CD4-positive, alpha-beta T cell treated with Interleukin-2 at 100 ng/mL for 4 hours (primary cell): Measurements from ENCODE around the gene KCTD13.
A peak's percentile ranks its signal among the peaks of the same experiment; 100 is the strongest.
"Not testable (repeated sequence)": the region's sequence is repeated elsewhere in the genome, so short reads cannot be mapped to it uniquely, and the experiment has no call there.

Experiments used
- DNase-seq: peaks from one replicate; pipeline ENCODE4 v3.0.0-alpha.2; 2020; ENCODE audit warnings: low spot score

The KCTD13 gene

GRCh38 chr16:29877266-29877961 is 48.6 kb downstream of the KCTD13 start:
- DNase-seq: peak; percentile 28

DNA sequence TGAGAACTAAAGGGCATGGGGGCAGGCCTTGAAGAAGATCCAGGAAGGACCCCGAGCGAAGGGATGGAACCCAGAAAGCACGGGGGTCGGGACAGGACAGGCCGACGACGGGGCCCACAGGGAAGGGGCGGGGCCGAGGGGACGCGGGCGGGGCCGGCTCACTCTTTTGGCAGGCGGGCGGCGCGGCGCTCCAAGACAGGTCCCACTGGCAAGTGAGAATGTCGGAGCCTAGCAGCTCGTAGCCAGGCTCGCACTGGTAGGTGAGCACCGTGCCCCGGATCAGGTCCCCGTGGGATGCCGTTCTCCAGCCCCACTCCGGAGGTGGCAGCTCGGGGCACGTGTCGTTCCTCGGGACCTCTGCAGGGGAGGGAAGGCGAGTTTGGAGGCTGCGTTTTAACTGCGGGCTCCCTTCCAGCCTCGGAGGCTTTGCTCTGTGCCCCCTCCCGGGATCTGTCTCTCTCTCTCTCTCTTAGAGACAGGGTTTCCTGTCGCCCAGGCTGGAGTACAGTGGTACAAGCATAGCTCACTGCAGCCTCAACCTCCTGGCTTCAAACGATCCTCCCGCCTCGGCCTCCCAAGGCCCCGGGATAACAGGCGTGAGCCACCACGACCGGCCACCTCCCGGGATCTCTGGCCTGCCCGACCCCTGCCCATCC is 49.3 kb downstream of the KCTD13 start:
- peak; percentile 15 for DNase-seq

DNA sequence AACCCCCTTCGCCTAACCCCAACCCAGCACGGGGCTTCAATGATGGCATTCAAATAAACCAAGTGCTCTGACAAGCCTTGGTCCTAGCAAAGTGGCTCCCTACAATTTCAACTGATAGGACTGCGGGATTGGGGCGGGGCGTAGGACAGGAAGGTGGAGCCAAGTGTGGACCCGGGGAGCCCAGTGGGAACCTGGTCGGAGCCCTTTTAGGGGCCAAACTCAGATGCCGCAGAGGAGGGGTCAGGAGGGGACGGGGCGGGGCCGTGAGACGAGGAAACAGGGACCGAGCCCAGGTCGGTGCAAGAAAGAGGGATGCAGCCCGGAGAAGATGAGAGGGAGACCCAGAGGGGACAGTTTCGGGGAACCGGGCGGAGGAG is 49.8 kb downstream of the KCTD13 start:
- DNase-seq: no peak

DNA sequence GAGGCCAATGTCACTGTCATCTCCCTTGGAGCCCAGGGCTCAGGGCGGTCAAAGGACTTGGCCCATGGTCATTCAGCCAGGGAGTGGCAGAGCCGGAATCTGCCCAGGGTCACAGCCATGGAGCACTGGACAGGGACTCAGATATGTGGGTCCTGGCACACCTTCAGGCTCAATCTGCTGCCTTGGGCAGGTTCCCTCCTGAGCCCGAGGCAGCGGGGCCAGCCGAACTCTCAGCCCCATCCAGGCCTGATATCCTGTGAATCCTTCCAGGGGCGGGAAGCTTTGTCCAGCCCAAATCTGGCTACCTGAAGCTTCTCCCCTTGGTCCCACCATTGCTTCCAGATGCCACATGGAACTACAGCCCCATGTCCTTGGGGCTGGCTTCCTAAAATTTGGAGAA is 50.8 kb downstream of the KCTD13 start:
- no peak for DNase-seq

DNA sequence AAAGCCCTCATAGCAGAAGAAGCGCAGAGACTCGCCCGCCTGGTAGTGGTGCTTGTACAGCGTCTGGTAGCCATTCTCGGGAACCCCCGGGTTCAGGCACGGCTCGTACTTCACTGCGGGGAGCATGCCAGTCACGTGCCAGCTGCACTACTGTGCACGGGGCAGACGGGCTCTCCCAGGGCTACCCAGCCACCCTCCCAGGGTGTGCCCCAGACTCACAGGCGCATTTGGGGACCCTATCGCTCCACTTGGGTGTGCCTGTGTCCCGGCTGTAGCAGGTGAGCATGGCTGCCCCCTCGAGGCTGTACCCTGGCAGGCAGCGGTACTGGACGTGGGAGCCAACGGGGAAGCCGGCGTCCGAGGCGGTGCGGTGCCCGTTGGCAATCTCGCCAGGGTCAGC is 52.7 kb downstream of the KCTD13 start:
- DNase-seq: no peak

DNA sequence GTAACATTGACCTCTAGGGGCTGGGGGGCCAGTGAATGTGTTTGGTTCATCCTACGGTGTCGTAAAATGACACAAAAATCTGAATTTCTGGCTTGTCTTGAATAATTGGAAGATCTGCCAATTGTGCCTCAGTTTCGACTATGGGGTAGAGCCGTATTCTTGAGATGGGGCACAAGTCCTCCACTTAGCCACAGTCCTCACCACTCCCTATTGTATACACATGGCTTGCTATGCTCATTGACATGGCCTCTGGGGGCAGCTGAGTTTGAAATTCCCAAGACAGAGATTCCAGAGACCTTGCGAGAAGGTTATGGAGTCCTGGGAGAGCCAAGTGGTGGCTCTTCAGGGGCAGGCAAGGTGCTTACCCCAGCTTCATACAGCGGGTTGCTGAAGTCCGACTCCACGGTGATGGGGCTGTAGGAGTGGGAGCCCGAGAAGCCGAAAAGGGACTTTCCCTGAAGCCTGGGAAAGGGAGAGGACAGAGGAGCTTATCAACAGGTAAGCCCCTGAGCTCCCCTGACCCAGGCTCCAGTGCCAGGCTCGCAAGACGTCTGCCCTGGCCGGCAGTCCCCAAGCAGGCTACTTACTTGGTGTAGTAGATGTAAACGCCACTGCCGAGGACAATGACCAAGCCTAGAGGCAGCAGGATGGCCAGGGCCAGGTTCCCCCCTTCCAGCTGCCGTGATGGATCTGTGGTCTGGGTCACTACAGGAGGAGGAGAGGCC is 54.0 kb downstream of the KCTD13 start:
- no peak for DNase-seq

DNA sequence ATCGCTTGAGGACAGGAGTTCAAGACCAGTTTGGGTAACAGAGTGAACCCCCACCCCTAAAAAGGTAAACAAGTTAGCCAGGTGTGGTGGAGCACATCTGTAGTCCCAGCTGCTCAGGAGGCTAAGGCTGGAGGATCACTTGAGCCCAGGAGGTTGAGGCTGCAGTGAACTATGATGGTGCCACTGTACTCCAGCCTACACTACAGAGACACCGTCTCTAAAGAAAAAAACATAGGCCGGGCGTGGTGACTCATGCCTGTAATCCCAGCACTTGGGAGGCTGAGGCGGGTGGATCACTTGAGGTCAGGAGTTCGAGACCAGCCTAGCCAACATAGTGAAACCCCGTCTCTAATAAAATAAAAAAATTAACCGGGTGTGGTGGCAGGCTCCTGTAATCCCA is 57.0 kb downstream of the KCTD13 start:
- DNase-seq: not testable (repeated sequence)

- no peak for DNase-seq
Observed at GRCh38 chr16:29868396-29869009, 57.5 kb downstream of the KCTD13 start.

DNA sequence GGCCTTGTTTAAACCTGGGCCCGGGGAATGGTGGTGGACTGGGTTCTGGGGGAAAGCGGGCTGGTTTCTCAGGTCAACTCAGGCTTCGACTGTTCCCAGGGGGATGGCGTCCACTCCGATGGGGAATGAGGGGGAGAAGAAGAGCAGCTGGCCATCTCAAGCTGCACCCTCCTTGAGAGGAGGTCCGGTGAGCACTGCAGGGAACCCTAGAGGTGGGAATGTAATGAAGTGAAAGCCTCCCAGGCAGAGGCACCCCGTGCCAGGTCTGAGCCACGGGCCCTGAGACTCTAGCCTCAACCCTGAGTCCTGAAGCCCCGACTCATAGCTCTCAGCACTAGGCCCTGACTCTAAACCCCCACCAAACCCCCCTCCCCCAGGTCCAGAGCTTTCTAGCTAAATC is 61.8 kb downstream of the KCTD13 start:
- DNase-seq: no peak

DNA sequence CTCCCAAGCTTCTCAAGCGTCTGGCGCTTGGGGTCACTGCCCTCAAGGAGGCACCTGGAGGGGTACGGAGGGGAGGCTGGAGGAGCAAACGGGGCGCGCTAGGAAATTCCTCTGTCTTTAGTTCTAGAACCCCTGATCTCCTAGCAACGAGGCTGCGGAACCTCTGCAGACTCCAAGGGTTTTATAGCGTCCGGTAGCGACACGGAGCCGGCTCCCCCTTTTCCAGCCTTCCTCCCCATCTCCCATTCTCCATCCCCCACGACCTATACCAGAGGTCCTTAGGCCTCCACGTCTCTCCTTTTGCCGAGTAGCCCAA is 62.4 kb downstream of the KCTD13 start:
- DNase-seq: no peak

- DNase-seq: peak; percentile 96
Observed at GRCh38 chr16:29862884-29863668, 63.0 kb downstream of the KCTD13 start, which contains the start of gene CDIPT. Gene CDIPT, minus strand, starts transcription at chr16:29863226. Its CDS starts 369 bp downstream, at chr16:29862857.

- no peak for DNase-seq
Observed at GRCh38 chr16:29862383-29862883, 63.6 kb downstream of the KCTD13 start.

DNA sequence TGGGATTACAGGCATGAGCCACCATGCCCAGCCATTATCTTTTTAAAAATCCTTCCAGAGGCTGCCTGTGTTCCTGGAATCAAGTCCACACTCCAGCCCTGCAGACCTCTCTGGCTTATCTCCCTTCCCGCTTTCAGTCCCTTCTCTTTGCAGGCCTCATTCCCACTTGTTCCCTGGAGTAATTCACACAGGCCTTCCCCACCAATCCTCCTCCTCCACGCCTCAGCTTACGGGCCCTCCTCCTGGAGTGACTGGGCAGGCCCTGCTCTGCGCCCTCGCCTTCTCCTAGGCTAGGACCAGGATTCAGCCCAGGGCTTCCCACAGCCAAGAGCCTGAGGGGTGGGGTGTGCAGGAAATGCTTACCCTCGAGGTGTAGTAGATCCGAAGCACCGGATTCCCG is 65.8 kb downstream of the KCTD13 start:
- DNase-seq: no peak

GRCh38 chr16:29858974-29859373 is 67.1 kb downstream of the KCTD13 start:
- no peak for DNase-seq

- no peak for DNase-seq
Observed at GRCh38 chr16:29858149-29858849, 67.7 kb downstream of the KCTD13 start.

DNA sequence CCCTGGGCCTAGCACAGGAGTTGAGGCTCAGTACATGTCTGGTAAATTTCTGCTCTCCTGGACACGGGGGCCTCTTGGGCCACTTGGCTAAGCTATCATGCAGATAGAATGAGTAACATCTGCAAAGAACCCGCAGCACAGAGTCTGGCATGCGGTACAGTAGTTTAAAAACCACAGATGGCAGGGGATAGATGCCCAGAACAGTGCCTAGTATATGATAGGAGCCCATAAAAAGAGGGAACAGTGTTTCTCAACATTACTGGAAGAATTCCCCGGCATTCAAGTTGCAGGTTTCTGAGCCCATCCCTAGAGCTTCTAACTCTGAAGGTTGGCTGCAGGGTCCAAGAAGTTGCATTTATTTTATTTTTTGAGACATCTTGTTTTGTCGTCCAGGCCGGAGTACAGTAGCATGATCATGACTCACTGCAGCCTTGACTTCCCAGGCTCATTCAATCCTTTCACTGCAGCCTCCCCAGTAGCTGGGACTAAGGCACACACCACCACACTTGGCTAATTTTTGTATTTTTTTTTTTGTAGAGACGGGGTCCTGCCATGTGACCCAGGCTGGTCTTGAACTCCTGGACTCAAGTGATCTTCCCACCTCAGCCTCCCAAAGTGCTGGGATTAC is 68.8 kb downstream of the KCTD13 start:
- no peak for DNase-seq
